ENCODE results near the gene ZNF649.
"Not testable (repeated sequence)": the region's sequence is repeated elsewhere in the genome, so short reads cannot be mapped to it uniquely, and the experiment has no call there.

Gene ZNF649

GRCh38 chr19:51904331-51905165 lies at the start of gene ZNF649:
TSS of gene ZNF649 (minus strand) at chr19:51905017. CDS start at chr19:51900107, 4,910 bp downstream.
- DNase-seq = peak; percentile 93

- DNase-seq = no peak
Observed at GRCh38 chr19:51948975-51949374, 44.2 kb upstream of the ZNF649 start.

- no peak for DNase-seq
Observed at GRCh38 chr19:51946602-51947001, 41.8 kb upstream of the ZNF649 start.

- DNase-seq = no peak
Observed at GRCh38 chr19:51944798-51945552, 40.2 kb upstream of the ZNF649 start.

- no peak for DNase-seq
Observed at GRCh38 chr19:51938936-51939335, 34.1 kb upstream of the ZNF649 start.

- no peak for DNase-seq
Observed at GRCh38 chr19:51931921-51932320, 27.1 kb upstream of the ZNF649 start.

GRCh38 chr19:51927859-51928258 lies 23.0 kb upstream of the ZNF649 start:
- no peak for DNase-seq

GRCh38 chr19:51926784-51927741 lies 22.2 kb upstream of the ZNF649 start, which contains the start of gene ZNF613:
TSS of gene ZNF613 (plus strand) at chr19:51927472. CDS start at chr19:51936221, 8,749 bp downstream.
- peak; percentile 96 for DNase-seq

- DNase-seq = no peak
Observed at GRCh38 chr19:51926426-51926783, 21.6 kb upstream of the ZNF649 start.

- no peak for DNase-seq
Observed at GRCh38 chr19:51921949-51922348, 17.1 kb upstream of the ZNF649 start.

GRCh38 chr19:51919606-51920005 lies 14.8 kb upstream of the ZNF649 start:
- no peak for DNase-seq

GRCh38 chr19:51916167-51916566 lies 11.3 kb upstream of the ZNF649 start:
- DNase-seq = no peak

- DNase-seq = no peak
Observed at GRCh38 chr19:51915324-51915867, 10.6 kb upstream of the ZNF649 start.

- not testable (repeated sequence) for DNase-seq
Observed at GRCh38 chr19:51907981-51908380, 3.2 kb upstream of the ZNF649 start.

- not testable (repeated sequence) for DNase-seq
Observed at GRCh38 chr19:51906108-51906507, 1.3 kb upstream of the ZNF649 start.

- DNase-seq = not testable (repeated sequence)
Observed at GRCh38 chr19:51905639-51906038, 822 bp upstream of the ZNF649 start.

GRCh38 chr19:51905206-51905605 lies 389 bp upstream of the ZNF649 start:
- no peak for DNase-seq

- no peak for DNase-seq
Observed at GRCh38 chr19:51903192-51903591, 1.6 kb downstream of the ZNF649 start.

- no peak for DNase-seq
Observed at GRCh38 chr19:51901860-51902259, 3.0 kb downstream of the ZNF649 start.

- DNase-seq = no peak
Observed at GRCh38 chr19:51891193-51891747, 13.5 kb downstream of the ZNF649 start.

GRCh38 chr19:51889934-51890333 lies 14.9 kb downstream of the ZNF649 start:
- DNase-seq = no peak

All from hematopoietic multipotent progenitor cell treated with erythropoietin and hydrocortisone succinate and interleukin-3 and kit ligand, for 4 days (in vitro differentiated cells).